Epithelial cell of esophagus (primary cell): Measurements from ENCODE around the gene STK38L.

Experiments
- DNase-seq: peaks from one replicate; pipeline ENCODE4 v3.0.0; 2010; ENCODE audit warnings: low read depth
- H3K4me3 ChIP-seq: 2 replicates; pipeline ENCODE4 v1.5.1; 2011; ENCODE audit warnings: mild to moderate bottlenecking, low read length, control low read depth
- CTCF ChIP-seq: IDR thresholded peaks from 2 replicates; pipeline ENCODE4 v1.5.1; 2011; ENCODE audit warnings: low read depth, mild to moderate bottlenecking, low read length, control low read depth, inconsistent platforms; ENCODE audit not compliant: insufficient read depth; ENCODE audit errors: missing control alignments

The STK38L gene

GRCh38 chr12:27296674-27297073 lies 52.6 kb downstream of the STK38L start:
- DNase-seq: no peak
- no peak for TF ChIP-seq CTCF
- no peak overlapping the region for H3K4me3 ChIP-seq

GRCh38 chr12:27297566-27297965 lies 53.5 kb downstream of the STK38L start:
- DNase-seq: no peak
- TF ChIP-seq CTCF: no peak
- no peak overlapping the region for H3K4me3 ChIP-seq

DNA sequence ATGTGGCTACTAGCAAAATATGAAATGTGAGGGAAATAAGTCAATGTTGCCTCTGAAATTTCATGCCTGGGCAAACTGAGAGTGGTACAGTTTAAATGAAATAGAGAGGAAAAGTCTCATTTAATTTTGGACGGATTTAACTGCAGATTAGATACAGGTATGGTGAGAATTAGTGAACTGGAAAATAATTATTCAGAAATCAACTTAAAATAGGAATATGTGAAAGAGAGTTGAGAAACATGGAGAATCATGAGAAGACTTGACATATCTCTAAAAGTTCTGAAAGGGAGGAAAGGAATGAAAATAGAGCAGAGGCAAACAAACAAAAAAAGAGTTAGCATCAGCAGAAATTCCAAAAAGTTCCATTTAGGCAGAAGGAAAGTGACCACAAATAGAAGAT lies 55.0 kb downstream of the STK38L start:
- H3K4me3 ChIP-seq: no peak overlapping the region
- no peak for TF ChIP-seq CTCF
- no peak for DNase-seq

GRCh38 chr12:27300226-27300625 lies 56.1 kb downstream of the STK38L start:
- no peak for DNase-seq

GRCh38 chr12:27303139-27304111 lies 59.3 kb downstream of the STK38L start:
- TF ChIP-seq CTCF: no peak
- DNase-seq: no peak
- no peak overlapping the region for H3K4me3 ChIP-seq

More at GRCh38 chr12:27300226-27300625, 56.1 kb downstream of the STK38L start:
- H3K4me3 ChIP-seq: no peak overlapping the region
- TF ChIP-seq CTCF: no peak

GRCh38 chr12:27304856-27305255 lies 60.8 kb downstream of the STK38L start:
- TF ChIP-seq CTCF: no peak
- DNase-seq: no peak
- no peak overlapping the region for H3K4me3 ChIP-seq
